Activated T-helper 1 cell treated with anti-CD3 and anti-CD28 coated beads, Interleukin-12 subunit alpha, Interleukin-12 subunit beta, Interleukin-2, Interleukin-4 antibody, amounts not matched to agents 30 ng/mL and 10 ng/mL and 1 ng/mL, durations not matched to agents 14 hours and 24 hours and 36 hours (primary cell): ENCODE data around the gene BTBD16. TPM values are rescaled to one million over a fixed set of nuclear protein-coding genes. Genes with fewer than 3 reads are reported as not detected.

ENCODE experiments used
- DNase-seq: peaks from one replicate; pipeline ENCODE4 v3.0.0; 2021; ENCODE audit warnings: low spot score
- H3K27ac Mint-ChIP-seq: one replicate; pipeline ENCODE4 v1.8.0; 2021; ENCODE audit warnings: mild to moderate bottlenecking, mixed read lengths
- H3K27me3 Mint-ChIP-seq: one replicate; pipeline ENCODE4 v1.8.0; 2022; ENCODE audit warnings: mild to moderate bottlenecking, moderate library complexity, mixed read lengths; ENCODE audit not compliant: insufficient read depth
- H3K36me3 Mint-ChIP-seq: one replicate; pipeline ENCODE4 v1.8.0; 2021; ENCODE audit warnings: low read depth, mixed read lengths
- H3K4me1 Mint-ChIP-seq: one replicate; pipeline ENCODE4 v1.8.0; 2021; ENCODE audit warnings: low read depth, mixed read lengths
- H3K4me3 Mint-ChIP-seq: one replicate; pipeline ENCODE4 v1.8.0; 2021; ENCODE audit warnings: mild to moderate bottlenecking, moderate library complexity, mixed read lengths
- H3K9me3 Mint-ChIP-seq: one replicate; pipeline ENCODE4 v1.8.0; 2021; ENCODE audit warnings: mixed read lengths
- intact Hi-C: fragments of 100-400 bp; cut with micrococcal nuclease; formaldehyde crosslinking; loops from one replicate; pipeline ENCODE4 v1.15.1; 2024
- total RNA-seq: library from RNA; stranded (reverse); gene quantifications from 2 replicates; pipeline ENCODE4 v1.2.3, GENCODE V29; 2022

The BTBD16 gene
- total RNA-seq, 1 donor from 2014 or later = not detected

DNA sequence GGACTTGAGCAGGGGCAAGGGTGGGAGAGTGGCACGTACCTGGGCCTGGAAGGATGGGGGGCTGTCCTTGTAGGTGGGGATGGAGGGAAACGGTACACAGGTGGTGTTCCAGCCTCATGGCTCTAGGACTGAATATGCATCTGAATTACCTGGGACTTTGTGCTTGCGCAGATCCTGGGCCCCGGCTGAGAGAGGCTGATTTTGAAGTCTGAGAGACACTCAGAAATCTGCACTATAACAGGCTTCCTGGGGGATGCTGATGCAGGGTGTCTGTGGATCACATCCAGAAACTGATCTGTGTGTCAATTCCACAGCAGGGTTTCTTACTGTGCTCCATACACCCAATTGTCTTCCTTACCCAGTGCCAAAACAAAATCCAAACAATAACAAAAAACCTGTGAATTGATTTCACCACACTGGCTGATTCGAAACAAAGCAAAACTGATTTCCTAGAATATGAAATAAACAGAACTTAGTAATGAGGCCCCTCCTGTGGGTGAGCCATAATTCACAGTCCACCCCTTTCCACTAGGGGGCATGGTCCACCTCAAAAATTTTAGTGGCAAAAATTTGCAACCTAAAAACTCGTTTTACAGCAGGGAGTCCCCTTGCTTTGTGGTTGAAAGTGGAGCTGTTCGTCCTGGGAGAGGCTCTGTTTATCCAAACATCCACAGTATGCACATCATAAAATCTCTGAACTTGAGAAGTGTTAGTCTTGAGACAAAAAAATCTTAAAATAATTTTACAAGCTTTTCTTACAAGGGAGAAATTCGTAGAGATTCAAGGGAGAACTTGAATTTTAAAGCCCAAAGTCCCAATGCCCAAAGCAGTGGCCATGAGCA lies 71.4 kb downstream of the BTBD16 start:
- intact Hi-C loops = loop anchor here (1.0 kb wide), 3 partner anchors 44 to 223 kb away; no protein-coding TSS in a partner anchor
- H3K36me3 Mint-ChIP-seq = no peaks in the 10 kb centered on the region
- peak; percentile 12 for DNase-seq
- H3K27ac Mint-ChIP-seq = no peak overlapping the region
- no peak overlapping the region for H3K4me3 Mint-ChIP-seq
- H3K4me1 Mint-ChIP-seq = no peaks in the 10 kb centered on the region
- H3K9me3 Mint-ChIP-seq = no peaks in the 10 kb centered on the region
- peaks cover 12% of the 10 kb centered on the region for H3K27me3 Mint-ChIP-seq

DNA sequence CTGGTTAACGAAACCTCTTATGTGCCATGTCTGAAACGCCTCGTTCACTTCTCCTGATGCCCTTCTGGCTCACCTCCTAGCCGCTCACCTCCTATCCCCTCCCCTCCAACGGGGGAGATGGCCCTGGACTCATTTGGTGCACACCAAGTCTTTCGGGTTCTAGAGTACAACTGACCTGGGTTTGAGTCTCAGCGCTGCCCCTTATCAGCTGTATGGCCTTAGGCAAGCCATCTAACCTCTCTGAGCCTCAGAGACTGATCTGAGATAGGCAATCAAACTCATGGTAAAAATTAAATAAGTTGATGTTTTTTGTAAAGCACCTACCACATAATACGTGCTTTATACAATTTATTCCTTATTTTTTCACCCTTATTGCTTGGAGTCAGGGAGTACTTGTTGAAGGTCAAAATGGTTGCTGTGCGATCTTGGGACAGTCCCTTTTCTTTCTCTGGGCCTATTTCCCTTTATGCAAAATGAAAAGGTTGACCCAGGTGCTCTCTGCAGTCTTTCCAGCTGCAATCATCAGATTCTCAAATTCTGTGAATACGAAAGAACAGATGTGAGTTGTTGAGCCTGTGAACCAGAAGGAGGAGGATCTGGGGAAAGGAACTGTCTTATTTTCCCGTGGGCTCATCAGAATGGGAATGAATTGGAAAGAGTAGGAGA lies 72.2 kb downstream of the BTBD16 start:
- intact Hi-C loops = no loop called here
- no peaks in the 10 kb centered on the region for H3K36me3 Mint-ChIP-seq
- H3K27me3 Mint-ChIP-seq = peaks cover 9% of the 10 kb centered on the region
- no peaks in the 10 kb centered on the region for H3K9me3 Mint-ChIP-seq
- DNase-seq = no peak
- H3K4me3 Mint-ChIP-seq = no peak overlapping the region
- H3K27ac Mint-ChIP-seq = no peak overlapping the region
- H3K4me1 Mint-ChIP-seq = no peaks in the 10 kb centered on the region

DNA sequence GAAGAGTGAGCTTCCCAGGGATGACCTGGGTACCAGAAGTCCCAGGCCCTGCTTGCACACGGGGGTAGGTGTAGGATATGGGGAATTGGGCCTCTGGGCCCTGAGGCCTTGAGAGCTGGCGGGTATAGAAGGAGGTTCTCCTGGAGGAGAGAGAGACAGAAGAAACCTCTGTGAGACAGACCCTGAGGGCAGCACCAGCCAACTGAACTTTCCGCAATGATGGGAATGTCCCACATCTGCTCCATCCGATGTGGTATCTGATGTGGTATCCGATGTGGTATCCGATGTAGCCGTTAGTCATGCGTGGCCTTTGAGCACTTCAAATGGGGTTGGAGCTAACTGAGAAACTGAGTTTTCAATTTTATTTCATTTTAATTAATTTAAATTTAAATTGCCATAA lies 72.8 kb downstream of the BTBD16 start:
- H3K27ac Mint-ChIP-seq = no peak overlapping the region
- H3K27me3 Mint-ChIP-seq = peaks cover 9% of the 10 kb centered on the region
- H3K9me3 Mint-ChIP-seq = no peaks in the 10 kb centered on the region
- H3K4me3 Mint-ChIP-seq = no peak overlapping the region
- intact Hi-C loops = no loop called here
- no peaks in the 10 kb centered on the region for H3K4me1 Mint-ChIP-seq
- H3K36me3 Mint-ChIP-seq = no peaks in the 10 kb centered on the region
- DNase-seq = no peak

DNA sequence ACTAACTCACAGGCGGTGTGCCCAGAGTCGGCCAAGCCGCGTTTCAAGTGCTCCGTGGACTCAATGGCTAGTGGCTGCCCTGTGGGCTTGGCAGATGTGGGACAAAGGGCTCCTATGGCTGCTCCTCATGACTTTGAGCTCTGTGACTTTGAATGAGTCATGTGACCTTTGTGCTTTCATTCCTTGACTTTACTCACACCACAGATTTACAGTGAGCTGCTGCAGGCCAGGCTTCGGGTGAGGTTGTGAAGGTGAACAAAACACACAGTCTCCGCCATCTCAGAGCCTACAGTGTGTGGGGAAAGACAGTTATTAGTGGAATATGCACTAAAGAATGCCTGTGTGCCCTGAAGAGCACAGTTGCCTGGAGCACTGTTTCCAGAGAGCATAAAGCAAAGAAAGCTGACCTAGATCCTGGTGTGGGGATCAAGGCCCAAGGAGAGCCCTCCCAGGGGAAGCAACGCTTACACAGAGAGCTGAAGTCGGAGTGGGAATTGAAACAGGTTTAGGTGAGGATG lies 73.7 kb downstream of the BTBD16 start:
- Mint-ChIP-seq H3K27ac (no peak overlapping the region), H3K27me3 (peaks cover 9% of the 10 kb centered on the region), H3K9me3 (no peaks in the 10 kb centered on the region), H3K36me3 (no peaks in the 10 kb centered on the region), H3K4me1 (no peaks in the 10 kb centered on the region), H3K4me3 (no peak overlapping the region)
- intact Hi-C loops = no loop called here
- no peak for DNase-seq

DNA sequence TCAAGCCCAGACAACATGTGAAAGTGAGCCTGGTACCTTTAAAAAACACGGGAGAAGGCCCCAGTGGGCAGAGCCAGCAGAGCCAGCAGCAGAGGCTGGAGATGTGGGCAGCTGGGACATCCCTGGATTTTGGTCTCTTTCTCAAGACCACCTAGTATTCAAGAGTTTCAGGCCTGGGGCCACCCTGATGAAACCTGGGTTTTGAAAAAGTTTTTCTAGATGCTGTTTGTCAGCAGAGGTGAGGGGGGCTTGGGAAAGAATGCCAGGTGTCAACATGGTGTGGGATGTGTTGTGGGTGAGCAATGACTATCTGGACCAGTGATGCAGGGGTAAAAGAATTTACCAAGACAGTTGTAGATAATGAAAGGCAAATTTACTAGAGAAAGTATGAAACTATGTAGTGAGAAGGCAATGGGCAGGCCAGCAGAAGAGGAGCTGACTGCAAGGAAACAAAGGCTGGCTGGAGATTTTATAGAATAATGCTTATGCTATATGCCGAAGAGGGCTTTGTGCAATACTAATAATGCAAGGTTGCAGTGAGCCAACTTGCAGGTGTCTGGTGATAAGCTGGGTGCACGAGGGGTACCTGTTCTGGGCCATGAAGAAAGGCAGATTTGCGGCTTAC lies 75.3 kb downstream of the BTBD16 start:
- Mint-ChIP-seq H3K4me3 (no peak overlapping the region), H3K9me3 (no peaks in the 10 kb centered on the region), H3K36me3 (no peaks in the 10 kb centered on the region), H3K27me3 (peaks cover 4% of the 10 kb centered on the region), H3K27ac (no peak overlapping the region), H3K4me1 (no peaks in the 10 kb centered on the region)
- intact Hi-C loops = no loop called here
- no peak for DNase-seq

DNA sequence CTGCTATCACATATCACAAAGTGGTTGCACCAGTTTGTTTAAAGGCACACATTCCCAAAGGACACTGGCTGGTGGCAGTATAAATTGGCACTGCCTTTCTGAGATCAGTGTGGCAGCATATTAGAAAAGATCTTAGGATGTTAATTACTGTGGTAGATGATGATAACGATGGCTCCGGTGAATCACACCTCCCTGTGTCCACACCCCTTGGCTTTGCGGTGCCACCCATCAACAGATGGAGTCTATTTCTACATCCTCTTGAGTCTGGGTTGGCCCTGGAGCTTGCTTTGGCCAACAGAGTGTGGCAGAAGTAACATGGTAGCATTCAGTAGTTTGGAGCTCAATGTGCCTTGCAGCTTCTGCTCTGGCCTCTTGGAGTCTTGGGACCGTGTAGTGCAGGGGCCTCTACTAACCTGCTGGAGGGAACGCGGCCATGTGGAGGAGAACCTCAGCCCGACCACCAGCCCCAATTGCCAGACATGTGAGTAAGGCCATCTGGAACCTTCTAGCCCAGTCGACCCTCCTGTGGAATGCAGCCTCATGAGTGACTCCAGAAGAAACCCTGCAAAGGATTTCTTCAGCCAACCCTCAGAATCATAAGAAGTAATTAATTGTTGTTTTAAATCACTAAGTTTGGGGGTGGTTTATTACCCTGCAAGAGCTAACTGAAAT lies 76.2 kb downstream of the BTBD16 start:
- no peaks in the 10 kb centered on the region for H3K9me3 Mint-ChIP-seq
- H3K4me3 Mint-ChIP-seq = no peak overlapping the region
- H3K36me3 Mint-ChIP-seq = no peaks in the 10 kb centered on the region
- intact Hi-C loops = no loop called here
- peaks cover 5% of the 10 kb centered on the region for H3K27me3 Mint-ChIP-seq
- no peaks in the 10 kb centered on the region for H3K4me1 Mint-ChIP-seq
- no peak overlapping the region for H3K27ac Mint-ChIP-seq
- DNase-seq = no peak

DNA sequence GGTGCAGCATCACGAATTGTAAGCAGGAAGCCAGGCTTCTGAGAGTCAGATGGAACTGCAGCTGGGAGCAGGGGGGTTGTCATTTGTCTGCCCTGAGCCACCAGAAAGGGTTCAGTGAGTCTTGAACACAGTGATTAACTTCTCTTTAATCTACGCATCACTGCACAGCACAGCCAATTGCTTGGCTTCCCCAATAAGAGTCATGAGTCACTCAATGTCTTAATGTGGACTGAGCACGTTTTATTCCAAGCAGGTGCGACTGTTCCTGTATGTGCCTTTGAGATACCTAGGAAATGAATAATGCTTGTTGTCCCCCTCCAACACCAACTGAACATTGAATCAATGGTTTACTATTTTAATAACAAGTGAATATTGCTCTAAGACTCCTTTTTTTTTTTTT lies 77.4 kb downstream of the BTBD16 start:
- H3K27me3 Mint-ChIP-seq = peaks cover 7% of the 10 kb centered on the region
- no peak overlapping the region for H3K4me3 Mint-ChIP-seq
- no peaks in the 10 kb centered on the region for H3K9me3 Mint-ChIP-seq
- DNase-seq = no peak
- intact Hi-C loops = no loop called here
- no peaks in the 10 kb centered on the region for H3K4me1 Mint-ChIP-seq
- H3K36me3 Mint-ChIP-seq = no peaks in the 10 kb centered on the region
- no peak overlapping the region for H3K27ac Mint-ChIP-seq

DNA sequence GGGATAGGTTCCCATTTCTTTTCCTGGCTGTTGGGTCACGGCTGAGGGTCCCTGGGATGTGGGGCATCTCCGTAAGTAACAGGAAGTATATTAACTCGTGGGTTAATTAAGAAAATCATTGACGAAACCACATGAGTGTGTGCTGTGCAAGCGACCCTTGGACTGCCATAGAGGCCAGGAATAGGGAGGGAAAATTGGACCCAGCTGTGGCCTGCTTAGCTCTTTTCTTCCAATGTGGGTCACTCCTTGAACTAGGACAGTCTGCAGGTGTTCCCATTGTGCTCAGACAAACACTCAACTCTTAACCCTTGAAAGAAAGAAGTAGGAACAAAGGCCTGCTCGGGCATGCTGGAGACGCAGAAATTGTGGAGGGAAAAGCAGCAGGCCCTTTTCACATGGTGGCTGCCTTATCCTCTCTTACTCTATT lies 77.9 kb downstream of the BTBD16 start:
- H3K4me3 Mint-ChIP-seq = no peak overlapping the region
- H3K27me3 Mint-ChIP-seq = peaks cover 5% of the 10 kb centered on the region
- H3K36me3 Mint-ChIP-seq = no peaks in the 10 kb centered on the region
- intact Hi-C loops = no loop called here
- no peak overlapping the region for H3K27ac Mint-ChIP-seq
- DNase-seq = no peak
- no peaks in the 10 kb centered on the region for H3K9me3 Mint-ChIP-seq
- no peaks in the 10 kb centered on the region for H3K4me1 Mint-ChIP-seq

DNA sequence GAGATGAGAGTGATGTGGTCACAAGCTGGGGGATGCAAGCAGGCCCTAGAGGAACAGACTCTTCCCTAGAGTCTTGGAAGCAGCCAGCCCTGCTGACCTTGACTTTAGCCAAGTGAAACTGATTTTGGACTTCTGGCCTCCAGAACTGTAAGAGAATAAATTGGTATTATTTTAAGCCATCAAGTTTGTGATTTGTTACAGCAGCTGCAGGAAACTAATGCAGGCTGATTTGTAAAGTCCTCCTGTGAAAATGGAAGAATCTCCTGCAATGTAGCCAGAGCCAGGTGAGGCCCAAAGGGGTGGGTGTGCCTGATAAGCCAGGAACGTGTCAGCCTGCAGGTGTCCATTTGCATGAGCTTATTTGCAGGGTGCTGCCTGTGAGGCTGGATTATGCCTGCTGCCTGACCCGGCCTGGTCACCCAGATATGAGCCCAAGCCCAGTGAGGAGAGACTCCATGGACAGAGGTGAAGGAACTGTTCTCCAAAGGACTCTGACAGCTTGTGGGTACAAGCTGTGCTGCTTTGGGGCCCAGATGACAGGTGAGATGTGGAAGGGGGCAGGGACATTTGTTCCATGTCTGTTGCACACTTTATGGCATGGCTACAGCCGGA lies 78.8 kb downstream of the BTBD16 start:
- Mint-ChIP-seq H3K4me1 (no peaks in the 10 kb centered on the region), H3K27ac (no peak overlapping the region), H3K27me3 (peaks cover 5% of the 10 kb centered on the region), H3K9me3 (no peaks in the 10 kb centered on the region), H3K36me3 (no peaks in the 10 kb centered on the region), H3K4me3 (no peak overlapping the region)
- intact Hi-C loops = no loop called here
- no peak for DNase-seq

DNA sequence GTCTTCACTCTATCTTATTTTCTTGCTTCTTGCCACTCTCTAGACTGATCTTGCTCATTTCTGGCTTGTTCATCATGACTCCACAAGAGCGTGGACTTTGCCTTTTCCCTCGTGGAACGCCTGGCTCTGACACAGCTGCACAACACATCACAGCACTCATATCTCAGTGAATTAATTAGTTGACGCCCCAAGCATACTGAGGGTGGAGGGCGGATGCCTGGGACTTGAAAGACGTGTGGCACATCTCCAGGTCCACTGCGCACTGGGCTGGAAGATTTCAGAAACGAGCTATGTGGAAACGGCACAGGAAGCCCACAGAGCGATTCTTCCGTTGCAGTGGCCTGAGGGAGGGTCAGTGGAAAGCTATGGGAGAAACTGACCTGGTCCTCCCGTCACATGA lies 79.8 kb downstream of the BTBD16 start:
- no peak for DNase-seq
- H3K27me3 Mint-ChIP-seq = peaks cover 5% of the 10 kb centered on the region
- H3K4me3 Mint-ChIP-seq = no peak overlapping the region
- no peaks in the 10 kb centered on the region for H3K9me3 Mint-ChIP-seq
- intact Hi-C loops = no loop called here
- no peaks in the 10 kb centered on the region for H3K4me1 Mint-ChIP-seq
- no peaks in the 10 kb centered on the region for H3K36me3 Mint-ChIP-seq
- H3K27ac Mint-ChIP-seq = no peak overlapping the region

DNA sequence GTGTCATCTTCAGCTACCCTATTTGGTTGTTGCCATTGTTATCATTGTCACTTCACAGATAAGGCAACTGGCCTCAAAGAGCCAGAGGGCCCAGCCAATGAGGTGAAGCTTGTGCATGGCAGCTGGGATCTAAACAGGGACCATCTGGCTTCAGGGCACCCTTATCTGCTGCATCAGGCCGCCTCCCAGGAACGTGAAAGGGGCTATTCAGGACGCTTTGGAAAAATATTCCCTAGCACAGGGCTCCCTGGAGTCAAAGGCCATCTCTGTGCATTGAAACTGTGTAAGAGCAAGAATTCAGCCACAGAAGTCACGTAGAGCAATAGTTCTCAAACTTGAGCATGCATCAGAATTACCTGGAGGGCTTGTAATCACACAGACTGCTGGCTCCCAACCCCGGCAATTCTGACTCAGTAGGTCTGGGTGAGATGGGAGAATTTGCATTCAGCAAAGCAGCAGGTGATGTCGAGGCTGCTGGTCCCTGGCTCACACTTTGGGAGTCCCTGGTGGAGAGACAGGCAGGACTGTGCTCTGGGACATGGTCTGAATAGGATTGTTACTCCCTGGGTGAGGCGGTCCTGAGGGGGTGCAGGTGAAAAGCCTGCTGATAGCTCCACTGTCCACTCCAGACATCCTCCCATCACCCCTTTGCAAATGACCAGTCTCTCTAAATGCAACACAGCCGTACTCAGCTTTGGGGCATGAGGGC lies 81.9 kb downstream of the BTBD16 start:
- Mint-ChIP-seq H3K36me3 (no peaks in the 10 kb centered on the region), H3K9me3 (no peaks in the 10 kb centered on the region), H3K4me1 (no peaks in the 10 kb centered on the region), H3K27me3 (peaks cover 5% of the 10 kb centered on the region), H3K27ac (no peak overlapping the region), H3K4me3 (no peak overlapping the region)
- intact Hi-C loops = no loop called here
- DNase-seq = no peak

DNA sequence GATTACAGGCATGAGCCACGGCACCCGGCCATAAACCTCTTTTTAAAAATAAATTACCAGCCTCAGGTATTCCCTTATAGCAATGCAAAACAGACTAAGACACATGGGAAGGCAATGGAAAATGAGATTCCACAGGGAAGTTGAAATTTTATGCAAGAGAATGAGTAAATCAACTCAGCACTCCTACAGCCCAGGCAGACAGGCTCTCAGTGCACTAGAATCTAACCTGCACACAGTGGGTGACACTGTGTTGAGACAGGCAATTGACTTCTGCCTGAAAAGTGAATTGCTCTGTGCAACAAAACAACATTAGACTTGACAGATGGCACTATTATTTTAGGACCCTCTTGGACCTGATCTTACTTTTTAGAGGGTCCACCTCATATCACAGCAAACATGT lies 83.3 kb downstream of the BTBD16 start:
- no peak for DNase-seq
- H3K27me3 Mint-ChIP-seq = peaks cover 5% of the 10 kb centered on the region
- H3K27ac Mint-ChIP-seq = no peak overlapping the region
- no peaks in the 10 kb centered on the region for H3K36me3 Mint-ChIP-seq
- intact Hi-C loops = no loop called here
- H3K9me3 Mint-ChIP-seq = no peaks in the 10 kb centered on the region
- no peak overlapping the region for H3K4me3 Mint-ChIP-seq
- no peaks in the 10 kb centered on the region for H3K4me1 Mint-ChIP-seq
